Activated CD4-positive, alpha-beta T cell treated with anti-CD3 and anti-CD28 coated beads for 36 hours (primary cell): Measurements from ENCODE around the gene UVRAG. TPM values are rescaled to one million over a fixed set of nuclear protein-coding genes. Genes with fewer than 3 reads are reported as not detected.

Experiments
- ATAC-seq: fragments of 200-7000 bp; cut with Tn5 transposase; one replicate; pipeline ENCODE4 v1.10.0; 2021; ENCODE audit warnings: mild to moderate bottlenecking, moderate library complexity
- CTCF ChIA-PET: fragments of 350-600 bp; sonication (Branson Sonifier 250); formaldehyde crosslinking; loops from one replicate; lab custom pipeline; 2021; ENCODE audit warnings: antibody characterized with exemption; lab: Charles Lee
- POLR2A ChIA-PET: fragments of 350-600 bp; sonication (Branson Sonifier 250); formaldehyde crosslinking; loops from one replicate; lab custom pipeline; 2021; ENCODE audit warnings: antibody characterized with exemption, inconsistent platforms; lab: Charles Lee
- DNase-seq: peaks from one replicate; pipeline ENCODE4 v3.0.0-alpha.2; 2020
- H3K27ac Mint-ChIP-seq: one replicate; pipeline ENCODE4 v1.8.0; 2021; ENCODE audit warnings: mixed read lengths
- H3K27me3 Mint-ChIP-seq: one replicate; pipeline ENCODE4 v1.8.0; 2021; ENCODE audit warnings: mixed read lengths
- H3K36me3 Mint-ChIP-seq: one replicate; pipeline ENCODE4 v1.8.0; 2021; ENCODE audit warnings: low read depth, mixed read lengths
- H3K4me1 Mint-ChIP-seq: one replicate; pipeline ENCODE4 v1.8.0; 2021; ENCODE audit warnings: mixed read lengths
- H3K4me3 Mint-ChIP-seq: one replicate; pipeline ENCODE4 v1.8.0; 2021; ENCODE audit warnings: mild to moderate bottlenecking, moderate library complexity, mixed read lengths
- H3K9me3 Mint-ChIP-seq: one replicate; pipeline ENCODE4 v1.8.0; 2021; ENCODE audit warnings: low read depth, mixed read lengths
- intact Hi-C, 2 experiments: fragments of 100-400 bp; cut with DNase I in 1 of 2; cut with micrococcal nuclease in 1 of 2; formaldehyde crosslinking; loops; one replicate each; pipeline versions ENCODE4 v1.14.2 to v1.15.1; 2022 to 2024; cut with DNase I, micrococcal nuclease
- total RNA-seq, 2 experiments: library from RNA; stranded (reverse); gene quantifications; one replicate each; pipeline ENCODE4 v1.2.3, GENCODE V29; 2021

The UVRAG gene
- total RNA-seq, 2 experiments from 2014 or later = 11.4 to 13.4 TPM

- ChIA-PET CTCF (no interaction called here), POLR2A (no interaction called here)
- H3K4me3 Mint-ChIP-seq = no peak overlapping the region
- ATAC-seq = no peak
- DNase-seq = no peak
- no peaks in the 10 kb centered on the region for H3K36me3 Mint-ChIP-seq
- intact Hi-C loops = no loop called here
- no peaks in the 10 kb centered on the region for H3K9me3 Mint-ChIP-seq
- H3K27ac Mint-ChIP-seq = no peak overlapping the region
- H3K4me1 Mint-ChIP-seq = peaks cover 17% of the 10 kb centered on the region
- peaks cover 8% of the 10 kb centered on the region for H3K27me3 Mint-ChIP-seq
These were observed 40.0 kb upstream of the UVRAG start for GRCh38 chr11:75775056-75775455.

DNA sequence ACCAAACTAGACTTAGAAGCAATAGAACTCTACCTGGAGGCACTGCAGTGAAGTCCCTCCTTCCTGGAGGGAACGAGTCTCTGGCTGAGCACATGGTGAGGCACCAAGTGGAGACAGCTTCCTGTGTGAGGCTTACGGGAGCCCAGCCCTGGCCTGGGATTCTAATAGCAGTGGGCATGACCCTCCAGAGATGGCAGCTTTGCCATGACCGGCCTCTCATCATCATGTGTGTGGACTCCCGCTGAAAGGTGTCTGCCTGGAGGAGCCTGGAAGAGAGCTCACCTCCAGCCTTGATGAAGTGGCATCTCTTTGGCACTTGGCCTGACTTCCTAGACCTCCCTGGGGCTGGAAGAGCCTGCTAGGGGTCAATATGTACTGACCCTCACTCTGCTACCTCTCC, 38.5 kb upstream of the UVRAG start:
- Mint-ChIP-seq H3K36me3 (no peaks in the 10 kb centered on the region), H3K4me1 (peaks cover 15% of the 10 kb centered on the region), H3K27ac (no peak overlapping the region), H3K9me3 (no peaks in the 10 kb centered on the region), H3K4me3 (no peak overlapping the region), H3K27me3 (peaks cover 3% of the 10 kb centered on the region)
- intact Hi-C loops = no loop called here
- CTCF ChIA-PET = interaction anchor here (0.8 to 1.1 kb wide), 2 partner anchors 38 to 51 kb away, joined by 4 to 7 read pairs; no protein-coding TSS in a partner anchor
- POLR2A ChIA-PET = no interaction called here
- DNase-seq (no peak), ATAC-seq (no peak)

GRCh38 chr11:75777461-75778110, 37.4 kb upstream of the UVRAG start:
- Mint-ChIP-seq H3K36me3 (no peaks in the 10 kb centered on the region), H3K27ac (no peak overlapping the region), H3K4me3 (no peak overlapping the region), H3K27me3 (no peaks in the 10 kb centered on the region), H3K9me3 (no peaks in the 10 kb centered on the region), H3K4me1 (peaks cover 15% of the 10 kb centered on the region)
- ChIA-PET CTCF (interaction anchor here (0.6 to 1.1 kb wide), 3 partner anchors 19 to 499 kb away, joined by 3 to 5 read pairs (median 3); no protein-coding TSS in a partner anchor), POLR2A (no interaction called here)
- intact Hi-C loops = no loop called here
- DNase-seq = no peak
- ATAC-seq = peak; percentile 31

GRCh38 chr11:75778962-75779361, 36.0 kb upstream of the UVRAG start:
- Mint-ChIP-seq H3K27ac (no peak overlapping the region), H3K4me1 (peaks cover 8% of the 10 kb centered on the region), H3K36me3 (no peaks in the 10 kb centered on the region), H3K4me3 (no peak overlapping the region), H3K9me3 (no peaks in the 10 kb centered on the region), H3K27me3 (no peaks in the 10 kb centered on the region)
- DNase-seq (no peak), ATAC-seq (no peak)
- CTCF ChIA-PET = no interaction called here
- POLR2A ChIA-PET = no interaction called here
- intact Hi-C loops = no loop called here

- Mint-ChIP-seq H3K27me3 (no peaks in the 10 kb centered on the region), H3K4me1 (peaks cover 8% of the 10 kb centered on the region), H3K4me3 (no peak overlapping the region), H3K9me3 (no peaks in the 10 kb centered on the region), H3K27ac (no peak overlapping the region), H3K36me3 (no peaks in the 10 kb centered on the region)
- ATAC-seq (peak; percentile 53), DNase-seq (no peak)
- ChIA-PET POLR2A (no interaction called here), CTCF (no interaction called here)
- intact Hi-C loops = no loop called here
These were observed 35.0 kb upstream of the UVRAG start for GRCh38 chr11:75779960-75780359.

DNA sequence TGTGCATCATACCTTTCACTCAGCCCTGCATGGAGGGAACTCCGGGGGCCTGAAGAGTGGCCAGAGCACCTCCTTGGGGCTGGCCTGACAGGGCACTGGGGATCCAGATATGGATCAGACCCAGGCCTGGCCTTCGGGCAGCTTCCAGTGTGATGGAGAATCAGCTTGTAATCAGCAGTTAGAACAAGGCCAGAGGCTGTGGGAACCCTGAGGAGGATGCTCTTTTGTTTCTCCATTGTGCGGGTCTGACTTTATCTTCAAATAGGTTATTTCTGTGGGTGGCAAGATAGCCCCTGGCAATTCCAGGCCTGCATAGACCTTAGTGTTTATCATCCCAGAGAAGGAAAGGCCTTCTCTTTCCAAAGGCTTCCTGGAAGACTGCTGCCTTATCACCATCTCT, 34.1 kb upstream of the UVRAG start:
- ATAC-seq (no peak), DNase-seq (no peak)
- H3K27ac Mint-ChIP-seq = no peak overlapping the region
- H3K4me1 Mint-ChIP-seq = peaks cover 8% of the 10 kb centered on the region
- ChIA-PET CTCF (interaction anchor here (0.6 to 1.4 kb wide), 2 partner anchors 75 to 1690 kb away, joined by 3 to 7 read pairs; no protein-coding TSS in a partner anchor), POLR2A (no interaction called here)
- intact Hi-C loops = no loop called here
- H3K27me3 Mint-ChIP-seq = no peaks in the 10 kb centered on the region
- no peak overlapping the region for H3K4me3 Mint-ChIP-seq
- no peaks in the 10 kb centered on the region for H3K9me3 Mint-ChIP-seq
- H3K36me3 Mint-ChIP-seq = no peaks in the 10 kb centered on the region

GRCh38 chr11:75781296-75781695, 33.7 kb upstream of the UVRAG start:
- CTCF ChIA-PET = interaction anchor here (0.7 to 1.4 kb wide), 3 partner anchors 12 to 75 kb away, joined by 3 to 7 read pairs (median 3); partner anchors contain the start of gene UVRAG

DNA sequence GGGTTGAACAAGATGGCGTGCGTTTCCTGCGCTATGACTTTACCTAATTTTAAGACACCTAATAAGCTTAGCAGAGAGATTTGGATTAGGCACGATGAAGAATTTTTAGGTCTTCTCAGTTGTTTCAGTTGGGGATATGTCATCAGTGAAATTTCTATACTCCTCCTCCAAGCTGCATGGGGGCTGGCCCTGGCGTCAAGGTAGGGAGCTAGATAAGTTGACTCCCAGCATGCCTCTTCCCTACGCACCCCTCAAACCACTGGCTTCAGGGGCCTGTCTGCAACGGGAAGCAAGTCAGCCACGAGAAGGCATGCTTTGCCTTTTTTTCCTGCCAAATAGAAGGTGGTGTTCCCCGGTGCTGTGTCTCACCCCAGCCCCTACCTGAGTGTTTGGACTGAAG, 33.2 kb upstream of the UVRAG start:
- intact Hi-C loops = no loop called here
- ChIA-PET CTCF (interaction anchor here (0.7 to 1.4 kb wide), 3 partner anchors 12 to 76 kb away, joined by 3 to 7 read pairs (median 3); partner anchors contain the start of gene UVRAG), POLR2A (no interaction called here)
- Mint-ChIP-seq H3K27ac (no peak overlapping the region), H3K4me3 (no peak overlapping the region), H3K27me3 (no peaks in the 10 kb centered on the region), H3K4me1 (peaks cover 8% of the 10 kb centered on the region), H3K9me3 (no peaks in the 10 kb centered on the region), H3K36me3 (no peaks in the 10 kb centered on the region)
- no peak for ATAC-seq
- no peak for DNase-seq

More at GRCh38 chr11:75781296-75781695, 33.7 kb upstream of the UVRAG start:
- intact Hi-C loops = no loop called here
- Mint-ChIP-seq H3K4me1 (peaks cover 8% of the 10 kb centered on the region), H3K9me3 (no peaks in the 10 kb centered on the region), H3K4me3 (no peak overlapping the region), H3K36me3 (no peaks in the 10 kb centered on the region), H3K27ac (no peak overlapping the region), H3K27me3 (no peaks in the 10 kb centered on the region)
- POLR2A ChIA-PET = no interaction called here
- no peak for ATAC-seq
- no peak for DNase-seq

- H3K4me1 Mint-ChIP-seq = peaks cover 2% of the 10 kb centered on the region
- intact Hi-C loops = no loop called here
- H3K27ac Mint-ChIP-seq = no peak overlapping the region
- no peaks in the 10 kb centered on the region for H3K9me3 Mint-ChIP-seq
- no peaks in the 10 kb centered on the region for H3K36me3 Mint-ChIP-seq
- ATAC-seq = no peak
- H3K27me3 Mint-ChIP-seq = no peaks in the 10 kb centered on the region
- no peak for DNase-seq
- POLR2A ChIA-PET = no interaction called here
- no peak overlapping the region for H3K4me3 Mint-ChIP-seq
- CTCF ChIA-PET = no interaction called here
These were observed 32.3 kb upstream of the UVRAG start for GRCh38 chr11:75782540-75783263.

DNA sequence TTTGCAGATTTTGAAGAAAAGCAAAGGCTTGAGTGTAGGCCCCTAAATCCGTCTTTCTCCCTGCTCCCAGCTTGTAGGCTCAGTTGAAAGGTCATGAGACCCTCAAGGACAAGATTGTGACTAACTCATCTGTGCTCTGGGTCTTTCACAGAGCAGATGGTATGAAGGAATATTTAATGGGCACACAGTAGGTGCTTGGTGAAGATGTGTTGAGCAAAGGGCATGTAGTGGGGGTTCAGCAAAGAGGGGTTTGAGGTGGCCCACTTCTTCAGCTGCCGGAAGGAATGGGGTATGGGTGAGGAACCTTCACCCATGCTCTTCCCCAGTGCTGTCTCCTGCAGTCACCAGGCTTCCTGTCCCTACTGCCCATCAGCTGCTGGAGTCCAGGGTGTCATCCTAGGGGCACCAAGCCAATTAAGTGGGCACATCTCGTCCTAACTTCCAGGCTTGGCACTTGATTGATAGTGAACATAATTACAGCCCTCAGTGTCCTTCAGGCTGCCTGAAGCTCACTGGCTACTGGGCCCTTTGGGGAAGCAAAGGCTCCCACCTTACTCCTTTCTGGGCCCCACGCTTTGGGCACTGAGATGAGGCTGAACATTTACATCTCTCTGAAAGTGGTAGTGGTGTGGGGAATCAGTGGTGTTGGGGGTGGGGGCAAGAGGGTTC, 31.5 kb upstream of the UVRAG start:
- DNase-seq (no peak), ATAC-seq (no peak)
- CTCF ChIA-PET = interaction anchor here (0.6 kb wide), 1 partner anchor 1245 kb away, joined by 3 read pairs; no protein-coding TSS in a partner anchor
- H3K36me3 Mint-ChIP-seq = no peaks in the 10 kb centered on the region
- H3K4me1 Mint-ChIP-seq = no peaks in the 10 kb centered on the region
- POLR2A ChIA-PET = no interaction called here
- no peak overlapping the region for H3K4me3 Mint-ChIP-seq
- H3K27me3 Mint-ChIP-seq = no peaks in the 10 kb centered on the region
- intact Hi-C loops = no loop called here
- H3K27ac Mint-ChIP-seq = no peak overlapping the region
- H3K9me3 Mint-ChIP-seq = no peaks in the 10 kb centered on the region

GRCh38 chr11:75784085-75784478, 30.9 kb upstream of the UVRAG start:
- no peak for DNase-seq
- Mint-ChIP-seq H3K9me3 (no peaks in the 10 kb centered on the region), H3K4me1 (no peaks in the 10 kb centered on the region), H3K27ac (no peak overlapping the region), H3K4me3 (no peak overlapping the region), H3K27me3 (no peaks in the 10 kb centered on the region), H3K36me3 (no peaks in the 10 kb centered on the region)
- ChIA-PET POLR2A (no interaction called here), CTCF (interaction anchor here (0.6 kb wide), 1 partner anchor 1246 kb away, joined by 3 read pairs; no protein-coding TSS in a partner anchor)
- no peak for ATAC-seq
- intact Hi-C loops = no loop called here
